ENCODE data around the gene SYT8.

SYT8 gene

DNA sequence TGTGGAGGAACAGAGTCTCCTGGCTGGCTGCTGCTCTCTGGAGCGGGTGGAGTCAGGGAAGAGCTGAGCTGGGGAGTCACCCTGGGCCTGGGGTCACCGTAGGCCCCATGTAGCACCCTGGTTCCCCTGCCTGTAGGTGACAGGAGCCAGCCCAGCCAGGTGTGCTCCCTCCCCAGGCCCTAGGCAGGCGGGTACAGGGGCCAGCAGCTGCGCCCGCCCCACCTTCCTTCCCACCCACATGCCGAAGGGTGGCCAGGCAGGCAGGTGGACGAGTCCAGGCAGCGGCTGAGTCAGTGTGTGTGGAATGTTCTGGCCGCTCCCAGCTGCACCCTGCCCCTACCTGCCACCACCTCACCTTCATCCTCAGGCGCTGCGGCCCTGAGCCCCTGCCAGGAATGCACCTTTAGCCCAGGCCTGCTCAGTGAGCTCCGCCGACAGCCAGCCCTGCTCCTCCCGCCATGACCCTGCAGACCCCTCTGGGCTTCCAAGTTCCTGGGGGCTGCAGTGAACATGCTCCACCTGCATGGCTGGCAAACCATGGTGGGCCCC lies 654 bp upstream of the SYT8 start:
- no peak for DNase-seq

DNA sequence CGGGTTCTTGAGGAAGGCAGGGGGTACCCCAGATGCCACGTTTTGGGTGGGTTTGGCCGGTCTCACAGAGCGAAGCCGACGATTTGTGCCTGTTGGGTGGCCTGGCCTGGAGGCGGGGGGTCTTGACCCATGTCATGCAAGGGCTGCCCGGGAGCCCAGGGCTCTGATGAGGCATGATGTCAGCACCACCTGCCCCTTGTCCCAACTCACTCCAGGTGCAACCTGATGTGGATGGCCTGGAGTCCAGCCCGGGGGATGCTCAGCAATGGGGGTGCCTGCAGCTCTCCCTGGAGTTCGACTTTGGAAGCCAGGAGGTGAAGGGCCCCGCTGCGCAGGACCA lies 851 bp downstream of the SYT8 start:
- DNase-seq = no peak

DNA sequence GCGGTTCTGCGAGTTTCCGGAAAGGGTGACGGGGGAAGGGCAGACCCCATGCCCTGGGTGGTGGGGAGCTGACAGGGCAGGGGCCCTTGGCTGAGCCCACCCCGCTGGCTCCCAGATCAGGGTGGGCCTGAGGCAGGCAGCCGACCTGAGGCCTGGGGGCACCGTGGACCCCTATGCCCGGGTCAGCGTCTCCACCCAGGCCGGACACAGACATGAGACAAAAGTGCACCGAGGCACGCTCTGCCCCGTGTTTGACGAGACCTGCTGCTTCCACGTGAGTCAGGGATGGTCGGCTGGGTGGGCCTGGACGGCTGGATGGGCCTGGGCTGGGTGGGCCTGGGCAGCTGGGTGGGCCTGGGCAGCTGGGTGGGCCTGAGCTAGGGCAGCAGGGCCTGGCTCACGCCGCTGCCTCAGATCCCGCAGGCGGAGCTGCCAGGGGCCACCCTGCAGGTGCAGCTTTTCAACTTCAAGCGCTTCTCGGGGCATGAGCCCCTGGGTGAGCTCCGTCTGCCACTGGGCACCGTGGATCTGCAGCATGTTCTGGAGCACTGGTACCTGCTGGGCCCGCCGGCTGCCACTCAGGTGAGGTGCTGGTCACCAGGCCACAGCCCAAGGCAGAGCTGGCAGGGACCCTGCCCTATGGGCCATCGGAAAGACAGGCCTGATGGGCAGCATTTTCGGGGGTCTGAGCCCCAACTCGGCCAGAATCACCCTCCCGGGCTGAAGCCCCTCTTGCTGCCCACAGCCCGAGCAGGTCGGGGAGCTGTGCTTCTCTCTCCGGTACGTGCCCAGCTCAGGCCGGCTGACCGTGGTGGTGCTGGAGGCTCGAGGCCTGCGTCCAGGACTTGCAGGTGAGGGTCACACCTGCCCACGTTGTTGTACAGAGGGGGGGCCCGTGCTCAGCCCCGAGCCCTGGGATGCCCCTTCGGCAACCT lies 1.5 kb downstream of the SYT8 start:
- no peak for DNase-seq

DNA sequence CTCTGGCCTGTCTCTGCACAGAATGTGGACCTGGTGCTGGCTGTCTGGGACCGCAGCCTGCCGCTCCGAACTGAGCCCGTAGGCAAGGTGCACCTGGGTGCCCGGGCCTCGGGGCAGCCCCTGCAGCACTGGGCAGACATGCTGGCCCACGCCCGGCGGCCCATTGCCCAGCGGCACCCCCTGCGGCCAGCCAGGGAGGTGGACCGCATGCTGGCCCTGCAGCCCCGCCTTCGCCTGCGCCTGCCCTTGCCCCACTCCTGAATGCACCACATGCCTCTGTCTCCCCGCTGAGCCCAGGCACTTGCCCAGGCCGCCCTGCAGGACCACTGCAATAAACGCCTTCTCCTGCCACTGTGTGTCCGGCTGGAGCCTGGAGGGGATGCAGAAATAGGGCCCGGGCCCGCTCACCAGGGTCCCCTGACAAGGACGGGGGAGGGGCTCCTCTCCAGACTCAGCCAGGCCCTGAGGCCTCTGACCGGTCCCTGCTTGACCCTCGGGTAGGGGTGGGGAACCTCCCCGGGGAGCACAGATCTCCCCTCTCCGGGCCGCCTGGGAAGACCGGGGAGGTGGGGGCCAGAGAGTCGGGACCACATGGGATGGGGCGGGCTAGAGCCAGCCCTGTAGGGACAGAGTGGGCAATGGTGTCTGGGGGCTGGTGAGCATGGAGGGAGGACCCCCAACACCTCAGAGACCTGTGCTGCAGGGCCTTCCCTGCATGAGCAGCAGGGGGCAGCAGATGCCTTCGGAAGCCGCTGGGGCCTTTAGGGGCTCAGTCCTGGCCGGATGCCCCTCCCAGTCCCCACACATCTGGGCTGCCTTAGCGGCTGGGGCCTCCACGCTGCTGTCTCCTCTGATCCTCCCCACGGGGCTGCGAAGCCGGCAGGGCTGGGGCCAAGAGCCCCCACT lies 2.6 kb downstream of the SYT8 start:
- DNase-seq = no peak

- no peak for DNase-seq
These were observed 3.3 kb downstream of the SYT8 start for GRCh38 chr11:1838077-1838425.

GRCh38 chr11:1838426-1839144 lies 3.8 kb downstream of the SYT8 start, which contains the start of gene TNNI2:
Gene TNNI2, plus strand, starts transcription at chr11:1838981. Its CDS starts 716 bp downstream, at chr11:1839697.
- DNase-seq = no peak

GRCh38 chr11:1839204-1839923 lies 4.6 kb downstream of the SYT8 start:
- DNase-seq = no peak

DNA sequence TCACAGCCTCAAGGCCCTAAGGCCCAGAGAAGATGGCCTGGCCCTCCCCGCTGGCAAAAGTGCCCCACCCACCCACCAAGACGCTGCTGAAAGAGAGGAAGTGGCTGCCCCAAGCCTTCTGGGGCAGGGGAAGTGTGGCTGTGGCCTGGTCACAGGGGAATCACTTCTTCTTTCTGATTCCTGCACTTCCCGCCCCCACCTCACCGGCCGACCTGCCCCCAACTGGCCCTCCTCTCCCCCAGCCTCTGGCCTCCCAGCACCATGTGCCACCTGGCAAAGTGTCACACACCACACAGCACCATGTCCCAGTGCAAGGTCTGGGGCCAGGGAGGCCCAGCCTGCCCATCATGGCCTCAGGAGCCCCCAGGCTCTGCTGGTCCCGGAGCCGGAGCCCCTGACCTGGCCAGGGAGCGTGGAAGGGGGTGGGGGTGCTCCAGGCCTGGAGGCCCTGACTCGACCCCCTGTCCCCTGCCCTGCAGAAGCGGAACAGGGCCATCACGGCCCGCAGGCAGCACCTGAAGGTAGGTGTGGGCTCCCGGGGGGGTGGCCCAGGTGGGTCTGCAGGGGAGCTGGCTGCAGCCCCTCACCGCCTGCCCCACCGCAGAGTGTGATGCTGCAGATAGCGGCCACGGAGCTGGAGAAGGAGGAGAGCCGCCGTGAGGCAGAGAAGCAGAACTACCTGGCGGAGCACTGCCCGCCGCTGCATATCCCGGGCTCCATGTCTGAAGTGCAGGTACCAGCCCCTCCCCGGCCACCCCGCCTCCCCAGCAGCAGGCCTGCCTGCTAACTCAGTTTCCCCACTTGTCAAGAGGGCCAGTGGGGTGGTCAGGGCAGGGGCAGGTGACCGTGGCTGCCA lies 5.4 kb downstream of the SYT8 start:
- DNase-seq = no peak

DNA sequence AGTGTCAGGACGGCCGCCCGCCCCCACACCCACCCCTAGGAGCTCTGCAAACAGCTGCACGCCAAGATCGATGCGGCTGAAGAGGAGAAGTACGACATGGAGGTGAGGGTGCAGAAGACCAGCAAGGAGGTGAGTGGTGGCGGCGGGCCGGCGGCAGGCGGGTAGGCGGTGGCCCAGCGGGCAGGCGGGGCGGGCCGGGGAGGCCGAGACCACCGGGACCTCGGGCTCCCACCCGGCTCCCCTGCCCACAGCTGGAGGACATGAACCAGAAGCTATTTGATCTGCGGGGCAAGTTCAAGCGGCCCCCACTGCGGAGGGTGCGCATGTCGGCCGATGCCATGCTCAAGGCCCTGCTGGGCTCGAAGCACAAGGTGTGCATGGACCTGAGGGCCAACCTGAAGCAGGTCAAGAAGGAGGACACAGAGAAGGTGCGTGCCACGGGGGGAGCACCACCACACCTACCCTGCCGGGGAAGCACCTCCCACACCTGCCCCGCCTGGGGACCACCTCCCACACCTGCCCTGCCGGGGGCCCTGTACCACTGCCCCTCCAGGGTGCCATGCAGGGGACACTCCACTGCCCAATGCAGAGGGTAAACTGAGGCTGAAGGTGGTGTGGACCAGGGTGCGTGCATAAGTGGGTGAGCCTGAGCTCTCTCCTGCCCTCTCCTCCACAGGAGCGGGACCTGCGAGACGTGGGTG lies 6.1 kb downstream of the SYT8 start:
- no peak for DNase-seq

DNA sequence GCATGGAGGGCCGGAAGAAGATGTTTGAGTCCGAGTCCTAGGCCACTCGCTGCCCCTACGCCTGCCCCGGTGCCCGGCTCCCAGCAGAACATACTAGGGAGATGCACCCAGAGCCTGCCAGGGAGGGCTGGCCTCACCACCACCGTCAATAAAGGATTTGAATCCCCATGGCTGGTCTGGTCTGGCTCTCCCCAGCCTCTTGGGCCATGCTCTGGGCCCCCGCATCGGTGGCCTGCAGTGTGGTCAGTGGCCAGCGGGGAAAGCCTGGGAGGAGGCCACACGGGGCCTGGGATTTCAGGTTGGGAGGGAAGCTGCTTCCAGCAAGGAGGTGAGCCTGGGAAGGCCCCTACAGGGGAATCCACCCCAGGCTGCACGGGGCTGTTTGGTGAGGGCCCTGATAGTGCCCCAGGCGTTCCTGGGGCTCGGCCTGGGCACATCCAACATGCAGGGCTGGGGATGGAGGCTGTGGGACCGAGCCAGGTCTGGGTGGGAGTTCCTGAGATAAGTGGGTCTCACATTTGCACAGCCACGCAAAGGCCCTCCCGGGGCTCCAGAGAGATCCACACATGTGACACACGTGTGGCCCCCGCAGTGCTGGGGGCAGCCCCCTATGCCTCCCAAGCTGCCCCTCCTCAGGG lies 6.8 kb downstream of the SYT8 start:
- no peak for DNase-seq

DNA sequence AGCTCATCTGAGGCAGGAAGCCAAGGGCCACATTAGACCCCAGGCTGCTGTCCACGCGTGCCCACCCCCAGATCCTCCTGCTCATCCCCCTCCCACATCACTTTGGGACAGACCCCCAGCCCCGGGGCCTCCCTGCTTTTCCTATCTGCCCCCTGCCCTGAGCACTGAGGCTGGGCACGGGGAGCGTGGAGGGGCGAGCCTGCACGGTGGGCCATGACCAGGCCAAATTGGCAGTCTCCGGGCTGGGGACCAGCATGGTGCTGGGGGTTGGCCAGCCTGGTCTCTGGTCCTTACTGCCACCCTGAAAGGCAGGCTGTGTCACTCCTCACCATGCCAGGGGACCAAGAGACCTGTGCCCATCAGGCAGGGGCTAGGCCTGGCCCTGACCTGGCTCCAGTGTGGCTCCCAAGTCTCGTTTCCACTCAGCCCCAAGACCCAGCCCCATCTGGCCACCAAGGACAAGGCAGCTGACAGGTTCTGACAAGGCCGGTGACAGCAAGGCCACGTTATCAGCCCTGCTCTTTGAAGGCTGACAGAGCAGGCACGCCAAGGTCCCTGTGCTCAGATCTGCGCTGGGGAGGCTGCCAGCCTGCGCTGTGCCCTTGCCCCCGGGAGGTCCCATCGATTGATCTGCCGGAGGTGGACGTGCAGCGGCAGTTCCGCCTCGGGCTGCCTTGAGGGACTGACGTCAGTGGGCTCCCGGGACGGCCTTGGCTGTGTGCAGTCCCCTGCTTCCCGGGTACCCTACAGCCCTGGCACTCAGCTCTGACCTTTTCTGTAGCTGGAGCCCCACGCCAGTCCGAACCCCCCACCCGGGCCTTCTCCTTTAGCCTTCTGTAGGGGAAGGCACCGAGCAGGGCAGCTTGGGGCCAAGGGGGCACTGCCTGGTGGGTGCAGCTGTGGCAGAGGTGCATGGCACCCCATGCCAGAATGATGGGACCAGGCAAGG lies 7.6 kb downstream of the SYT8 start:
- DNase-seq = no peak

DNA sequence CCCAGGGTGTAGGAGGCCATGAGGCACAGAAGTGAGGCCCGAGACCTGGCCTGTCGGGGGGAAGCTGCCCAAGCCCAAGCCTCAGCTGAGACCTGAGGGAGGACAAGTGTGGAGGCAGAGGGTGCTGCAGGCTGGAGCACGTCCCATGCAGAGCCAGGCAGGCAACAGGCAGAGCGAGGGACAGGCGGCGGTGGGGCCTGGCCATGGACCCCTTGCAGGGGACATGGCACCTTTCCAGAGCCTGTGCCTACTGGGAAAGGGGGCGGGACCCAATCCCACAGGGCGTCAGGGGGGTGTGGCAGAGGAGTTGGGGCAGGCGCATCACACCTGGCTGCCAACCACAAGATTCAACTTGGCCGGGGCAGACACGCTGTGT lies 8.3 kb downstream of the SYT8 start:
- no peak for DNase-seq

GRCh38 chr11:1843796-1844195 lies 9.0 kb downstream of the SYT8 start:
- DNase-seq = no peak

- no peak for DNase-seq
These were observed 9.7 kb downstream of the SYT8 start for GRCh38 chr11:1844221-1845094.

- DNase-seq = no peak
These were observed 10.3 kb downstream of the SYT8 start for GRCh38 chr11:1845095-1845429.

GRCh38 chr11:1845561-1846452 lies 11.0 kb downstream of the SYT8 start:
- no peak for DNase-seq

- DNase-seq = no peak
These were observed 11.7 kb downstream of the SYT8 start for GRCh38 chr11:1846453-1846932.
